ENCODE results near the gene EGFR. TPM values are rescaled to one million over a fixed set of nuclear protein-coding genes. Genes with fewer than 3 reads are reported as not detected.

The EGFR gene
- total RNA-seq, 1 donor from 2014 or later = 6.1 TPM

GRCh38 chr7:55181762-55182161, 162.9 kb downstream of the EGFR start:
- Histone ChIP-seq H3K9me3 (replicated peaks) (no peaks in the 10 kb centered on the region), H3K36me3 (peaks cover 27% of the 10 kb centered on the region), H3K4me1 (peaks cover 25% of the 10 kb centered on the region), H3K27ac (replicated peaks) (no peak overlapping the region), H3K4me3 (no peak overlapping the region), H3K27me3 (ENCODE audit: low read depth) (no peaks in the 10 kb centered on the region)
- TF ChIP-seq CTCF (IDR thresholded peaks at IDR 0.05; ENCODE audit: borderline replicate concordance) = no peak
- intact Hi-C loops (cut with micrococcal nuclease) = no loop called here
- DNase-seq = no peak

- Histone ChIP-seq H3K36me3 (peaks cover 27% of the 10 kb centered on the region), H3K27me3 (ENCODE audit: low read depth) (no peaks in the 10 kb centered on the region), H3K27ac (replicated peaks) (no peak overlapping the region), H3K4me3 (no peak overlapping the region), H3K9me3 (replicated peaks) (no peaks in the 10 kb centered on the region), H3K4me1 (peaks cover 25% of the 10 kb centered on the region)
- intact Hi-C loops (cut with micrococcal nuclease) = no loop called here
- DNase-seq = no peak
- TF ChIP-seq CTCF (IDR thresholded peaks at IDR 0.05; ENCODE audit: borderline replicate concordance) = no peak
Measured at GRCh38 chr7:55183897-55184296, 165.1 kb downstream of the EGFR start.

GRCh38 chr7:55185321-55185802, 166.5 kb downstream of the EGFR start:
- H3K27me3 ChIP-seq (ENCODE audit: low read depth) = no peaks in the 10 kb centered on the region
- H3K36me3 ChIP-seq = peaks cover 27% of the 10 kb centered on the region
- peaks cover 36% of the 10 kb centered on the region for H3K4me1 ChIP-seq
- no peak overlapping the region for H3K27ac ChIP-seq (replicated peaks)
- no peak for TF ChIP-seq CTCF (IDR thresholded peaks at IDR 0.05; ENCODE audit: borderline replicate concordance)
- no peak for DNase-seq
- intact Hi-C loops (cut with micrococcal nuclease) = no loop called here
- H3K9me3 ChIP-seq (replicated peaks) = no peaks in the 10 kb centered on the region
- H3K4me3 ChIP-seq = no peak overlapping the region

GRCh38 chr7:55185941-55186609, 167.3 kb downstream of the EGFR start:
- no peak for DNase-seq
- Histone ChIP-seq H3K36me3 (peaks cover 22% of the 10 kb centered on the region), H3K27me3 (ENCODE audit: low read depth) (no peaks in the 10 kb centered on the region), H3K27ac (replicated peaks) (no peak overlapping the region), H3K9me3 (replicated peaks) (no peaks in the 10 kb centered on the region), H3K4me1 (peaks cover 36% of the 10 kb centered on the region), H3K4me3 (no peak overlapping the region)
- no peak for TF ChIP-seq CTCF (IDR thresholded peaks at IDR 0.05; ENCODE audit: borderline replicate concordance)
- intact Hi-C loops (cut with micrococcal nuclease) = no loop called here

GRCh38 chr7:55187701-55188491, 169.1 kb downstream of the EGFR start:
- peak; percentile 47 for DNase-seq
- TF ChIP-seq CTCF (IDR thresholded peaks at IDR 0.05; ENCODE audit: borderline replicate concordance) = no peak

More at GRCh38 chr7:55187701-55188491, 169.1 kb downstream of the EGFR start:
- peak overlapping the region; percentile 61 for H3K27ac ChIP-seq (replicated peaks)
- H3K27me3 ChIP-seq (ENCODE audit: low read depth) = no peaks in the 10 kb centered on the region
- intact Hi-C loops (cut with micrococcal nuclease) = no loop called here
- H3K4me3 ChIP-seq = no peak overlapping the region
- peaks cover 51% of the 10 kb centered on the region for H3K4me1 ChIP-seq
- H3K9me3 ChIP-seq (replicated peaks) = no peaks in the 10 kb centered on the region
- H3K36me3 ChIP-seq = peaks cover 18% of the 10 kb centered on the region

All from left ventricle myocardium inferior (tissue), 1 donor.